DMS153 treated with DMSO at 0.1 percent for 48 hours (cell line): ENCODE results near the gene NTN5.
"Not testable (repeated sequence)": the region's sequence is repeated elsewhere in the genome, so short reads cannot be mapped to it uniquely, and the experiment has no call there.

Experiments
- DNase-seq: peaks from one replicate; lab custom pipeline; 2025; ENCODE audit not compliant: unreplicated experiment; lab: John Stamatoyannopoulos, UW

Gene NTN5

GRCh38 chr19:48696353-48697010 is 23.7 kb upstream of the NTN5 start:
- peak; percentile 28 for DNase-seq

GRCh38 chr19:48695743-48696352 is 23.0 kb upstream of the NTN5 start, which contains the start of gene FUT2:
Gene FUT2 (plus strand): TSS chr19:48695971. CDS start chr19:48702957, 6,986 bp downstream.
- peak; percentile 47 for DNase-seq

GRCh38 chr19:48693629-48694028 is 20.8 kb upstream of the NTN5 start:
- DNase-seq = not testable (repeated sequence)

GRCh38 chr19:48689449-48689848 is 16.6 kb upstream of the NTN5 start:
- no peak for DNase-seq

- no peak for DNase-seq
These were observed 15.0 kb upstream of the NTN5 start for GRCh38 chr19:48687776-48688175.

GRCh38 chr19:48686637-48687036 is 13.8 kb upstream of the NTN5 start:
- not testable (repeated sequence) for DNase-seq

- DNase-seq = no peak
These were observed 13.3 kb upstream of the NTN5 start for GRCh38 chr19:48686088-48686487.

GRCh38 chr19:48685583-48685982 is 12.8 kb upstream of the NTN5 start:
- no peak for DNase-seq

- peak; percentile 47 for DNase-seq
These were observed 10.5 kb upstream of the NTN5 start for GRCh38 chr19:48683349-48683748.

GRCh38 chr19:48681127-48681470 is 8.3 kb upstream of the NTN5 start:
- no peak for DNase-seq

- DNase-seq = no peak
These were observed 7.8 kb upstream of the NTN5 start for GRCh38 chr19:48680436-48681126.

GRCh38 chr19:48680006-48680405 is 7.2 kb upstream of the NTN5 start:
- not testable (repeated sequence) for DNase-seq

- no peak for DNase-seq
These were observed 5.4 kb upstream of the NTN5 start for GRCh38 chr19:48678201-48678600.

- no peak for DNase-seq
These were observed 4.1 kb upstream of the NTN5 start for GRCh38 chr19:48676887-48677286.

- DNase-seq = no peak
These were observed 3.7 kb upstream of the NTN5 start for GRCh38 chr19:48676487-48676886.

- peak; percentile 87 for DNase-seq
These were observed 2.4 kb upstream of the NTN5 start for GRCh38 chr19:48674921-48675824.

GRCh38 chr19:48674216-48674809 is 1.5 kb upstream of the NTN5 start:
- no peak for DNase-seq

GRCh38 chr19:48673436-48674100 is 751 bp upstream of the NTN5 start:
- DNase-seq = no peak

- DNase-seq = no peak
These were observed 1.3 kb downstream of the NTN5 start for GRCh38 chr19:48671446-48671995.
